GM12874 (cell line): Measurements from ENCODE around the gene WWOX.

Experiments
- TF ChIP-seq, protein P1 (sequence below): IDR thresholded peaks from 2 replicates; pipeline ENCODE4 v1.5.1; 2011; ENCODE audit warnings: low read depth, mild to moderate bottlenecking, control low read depth, low read length, moderate library complexity; ENCODE audit not compliant: insufficient read depth

Gene WWOX

DNA sequence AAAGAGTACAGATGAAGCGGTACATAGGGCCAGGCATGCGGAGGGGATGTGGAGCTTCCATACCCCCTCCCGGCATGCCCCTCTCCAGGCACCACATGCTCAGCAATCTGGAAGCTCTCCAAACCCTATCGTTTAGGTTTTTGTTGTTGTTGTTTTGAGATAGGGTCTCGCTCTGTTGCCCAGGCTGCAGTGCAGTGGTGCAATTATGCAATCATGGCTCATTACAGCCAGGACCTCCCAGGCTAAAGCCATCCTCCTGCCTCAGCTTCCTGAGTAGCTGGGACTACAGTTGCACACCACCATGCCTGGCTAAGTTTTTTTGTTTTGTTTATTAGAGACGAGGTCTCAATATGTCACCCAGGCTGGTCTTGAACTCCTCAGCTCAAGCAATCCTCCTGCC, 50.8 kb downstream of the WWOX start:
- TF ChIP-seq, protein P1, sequence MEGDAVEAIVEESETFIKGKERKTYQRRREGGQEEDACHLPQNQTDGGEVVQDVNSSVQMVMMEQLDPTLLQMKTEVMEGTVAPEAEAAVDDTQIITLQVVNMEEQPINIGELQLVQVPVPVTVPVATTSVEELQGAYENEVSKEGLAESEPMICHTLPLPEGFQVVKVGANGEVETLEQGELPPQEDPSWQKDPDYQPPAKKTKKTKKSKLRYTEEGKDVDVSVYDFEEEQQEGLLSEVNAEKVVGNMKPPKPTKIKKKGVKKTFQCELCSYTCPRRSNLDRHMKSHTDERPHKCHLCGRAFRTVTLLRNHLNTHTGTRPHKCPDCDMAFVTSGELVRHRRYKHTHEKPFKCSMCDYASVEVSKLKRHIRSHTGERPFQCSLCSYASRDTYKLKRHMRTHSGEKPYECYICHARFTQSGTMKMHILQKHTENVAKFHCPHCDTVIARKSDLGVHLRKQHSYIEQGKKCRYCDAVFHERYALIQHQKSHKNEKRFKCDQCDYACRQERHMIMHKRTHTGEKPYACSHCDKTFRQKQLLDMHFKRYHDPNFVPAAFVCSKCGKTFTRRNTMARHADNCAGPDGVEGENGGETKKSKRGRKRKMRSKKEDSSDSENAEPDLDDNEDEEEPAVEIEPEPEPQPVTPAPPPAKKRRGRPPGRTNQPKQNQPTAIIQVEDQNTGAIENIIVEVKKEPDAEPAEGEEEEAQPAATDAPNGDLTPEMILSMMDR = no peak

DNA sequence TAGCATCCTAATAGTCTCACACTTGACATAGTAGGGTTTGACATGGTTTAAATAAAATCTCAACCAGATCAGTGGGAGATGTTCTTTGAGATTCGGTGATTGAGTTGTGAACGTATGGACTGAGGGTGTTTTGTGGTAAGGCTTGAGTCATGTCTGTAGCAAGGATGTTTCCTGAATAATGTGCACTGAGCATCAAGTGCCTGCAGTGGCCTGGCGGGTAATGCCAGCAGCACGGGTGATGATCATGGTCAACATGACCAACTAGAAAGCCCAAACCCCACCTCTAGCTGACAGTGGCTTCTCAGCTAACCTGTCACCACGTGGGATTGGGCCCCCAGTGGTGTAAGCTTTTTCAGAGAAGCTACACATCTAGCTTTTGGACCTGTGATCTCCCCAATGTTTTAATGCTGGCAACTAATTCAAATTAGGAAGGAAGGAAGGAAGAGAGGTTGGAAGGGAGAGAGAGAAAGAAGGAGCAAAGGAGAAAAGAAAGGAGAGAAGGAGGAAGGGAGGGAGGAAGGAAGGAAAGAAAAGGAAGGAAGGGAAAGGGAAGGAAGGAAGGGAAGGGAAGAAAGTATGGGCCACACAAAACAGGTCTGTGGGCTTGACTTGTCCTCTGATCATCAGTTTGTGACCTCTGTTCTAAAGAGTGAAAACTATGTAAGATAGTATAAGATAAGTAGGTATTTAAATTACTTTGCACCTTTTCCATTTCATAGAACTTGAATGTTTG, 55.4 kb downstream of the WWOX start:
- TF ChIP-seq, protein P1 = no peak

DNA sequence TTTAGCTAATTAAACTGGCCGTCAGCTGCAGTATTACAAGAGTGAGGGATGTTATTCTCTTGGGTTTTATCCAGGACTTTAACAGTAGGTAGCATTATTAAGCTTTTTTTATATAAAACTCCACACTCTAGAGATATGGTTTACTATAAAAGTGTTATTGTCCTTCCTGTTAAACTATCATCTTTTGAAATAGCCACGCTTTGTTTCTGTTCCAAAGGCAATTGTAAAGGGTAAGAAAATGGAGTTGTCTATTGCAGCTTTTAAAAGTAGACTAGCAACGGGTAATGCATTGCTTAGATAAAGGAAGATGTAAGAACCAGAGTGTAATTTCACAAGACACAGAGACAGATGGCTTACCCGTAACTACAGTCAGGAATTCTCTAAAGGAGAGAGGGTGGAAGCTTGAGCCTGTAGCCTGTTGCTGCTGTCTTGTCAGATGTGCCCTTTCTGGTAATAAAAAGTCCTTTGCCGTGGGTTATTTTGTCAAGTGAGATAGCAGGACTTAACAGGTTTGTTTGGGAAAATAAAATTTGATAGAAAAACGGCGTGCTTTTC, 56.4 kb downstream of the WWOX start:
- TF ChIP-seq, protein P1 = no peak

DNA sequence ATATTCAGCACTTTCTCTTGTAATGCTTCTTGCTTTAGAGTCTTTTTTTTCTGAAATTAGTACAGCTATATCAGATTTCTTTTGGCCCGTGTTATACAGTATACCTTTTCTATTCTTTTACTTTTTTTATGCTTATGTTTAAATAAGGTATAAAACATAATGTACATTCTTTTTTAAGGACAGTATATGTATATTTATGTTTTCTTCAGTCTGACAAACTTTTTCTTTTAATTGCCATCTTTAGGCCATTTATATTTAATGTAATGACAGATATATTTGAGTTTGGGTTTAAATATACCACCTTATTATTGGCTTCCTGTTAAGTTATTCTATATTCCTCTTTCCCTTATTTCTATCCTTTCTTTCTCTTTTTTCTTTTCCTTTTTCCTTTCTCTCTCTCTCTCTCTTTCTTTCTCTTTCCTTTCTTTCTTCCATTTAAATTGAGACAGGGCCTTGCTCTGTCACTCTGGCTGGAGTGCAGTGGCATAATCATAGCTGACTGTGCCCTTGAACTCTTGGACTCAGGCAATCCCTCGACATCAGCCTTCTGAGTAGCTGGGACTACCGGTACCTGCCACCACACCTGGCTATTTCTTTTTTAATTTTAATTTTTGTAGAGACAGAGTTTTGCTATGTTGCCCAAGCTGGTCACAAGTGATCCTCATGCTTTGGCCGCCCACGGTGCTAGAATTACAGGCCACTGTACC, 61.7 kb downstream of the WWOX start:
- TF ChIP-seq, protein P1 = no peak

DNA sequence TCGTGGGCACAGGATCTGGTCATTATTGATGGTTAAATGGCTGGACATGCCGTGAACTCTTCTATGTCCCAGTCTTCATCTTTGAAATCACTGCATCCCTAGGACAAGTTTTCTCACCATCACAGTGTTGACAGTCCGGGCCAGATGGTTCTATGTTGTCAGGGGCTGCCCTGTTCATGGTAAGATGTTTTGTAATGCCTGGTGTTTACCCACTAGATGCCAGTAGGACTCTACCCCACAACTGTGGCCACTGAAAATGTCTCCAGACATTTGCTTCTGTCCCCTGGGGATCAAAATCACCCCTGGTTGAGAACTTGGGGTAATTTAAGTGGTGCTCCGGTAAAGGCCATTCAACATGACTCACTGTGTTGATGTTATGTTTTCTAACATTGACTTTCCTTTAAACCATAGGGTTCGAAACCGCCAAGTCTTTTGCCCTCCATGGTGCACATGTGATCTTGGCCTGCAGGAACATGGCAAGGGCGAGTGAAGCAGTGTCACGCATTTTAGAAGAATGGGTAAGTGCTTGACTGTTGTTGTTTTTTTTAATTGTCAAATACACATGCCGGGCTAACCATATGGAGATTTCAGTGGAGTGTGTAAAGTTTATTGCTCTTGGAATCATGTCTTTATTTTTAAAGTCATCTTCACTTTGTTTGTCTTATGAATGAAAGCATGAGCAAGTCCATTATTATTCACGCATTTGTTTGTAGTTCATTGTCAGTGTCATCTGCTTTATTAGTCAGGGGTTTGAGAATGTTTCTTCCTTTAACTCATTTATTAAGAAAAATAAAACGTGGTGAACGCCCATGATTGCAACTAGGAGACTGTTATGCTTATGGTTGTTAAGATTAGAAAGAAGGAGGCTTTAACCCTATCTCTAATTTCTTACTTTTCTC, 64.6 kb downstream of the WWOX start:
- TF ChIP-seq, protein P1 = no peak

DNA sequence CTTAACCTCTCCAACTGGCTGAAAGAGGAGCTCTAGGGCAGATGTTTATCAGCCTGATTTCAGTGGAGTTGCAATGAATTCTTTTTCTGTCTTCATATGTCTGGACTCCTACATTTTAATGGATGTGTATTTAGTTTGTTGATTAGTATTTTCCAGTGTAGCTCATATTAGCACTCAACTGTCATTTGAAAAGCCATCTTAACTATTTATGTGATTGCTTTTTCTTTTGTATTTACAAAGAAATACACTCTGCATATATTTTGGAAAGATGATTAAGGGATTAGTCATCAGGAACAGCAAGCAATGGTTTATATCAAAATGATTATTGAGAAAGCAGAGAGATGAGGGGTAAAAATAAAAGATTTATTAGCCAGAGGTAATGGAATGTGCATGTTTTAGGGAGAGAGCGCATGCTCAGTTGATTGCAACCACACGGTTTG, 71.1 kb downstream of the WWOX start:
- TF ChIP-seq, protein P1 = no peak
